HG02798 (cell line): ENCODE measurements around the gene MMP20.

Experiments used
- ATAC-seq: cut with Tn5 transposase; IDR thresholded peaks from one replicate; pipeline ENCODE4 v1.9.1; 2021; ENCODE audit warnings: mild to moderate bottlenecking; ENCODE audit not compliant: unreplicated experiment, poor library complexity

MMP20 gene

GRCh38 chr11:102596578-102596977 is 28.6 kb downstream of the MMP20 start:
- no peak for ATAC-seq

- no peak for ATAC-seq
Observed at GRCh38 chr11:102592634-102593581, 32.2 kb downstream of the MMP20 start.

DNA sequence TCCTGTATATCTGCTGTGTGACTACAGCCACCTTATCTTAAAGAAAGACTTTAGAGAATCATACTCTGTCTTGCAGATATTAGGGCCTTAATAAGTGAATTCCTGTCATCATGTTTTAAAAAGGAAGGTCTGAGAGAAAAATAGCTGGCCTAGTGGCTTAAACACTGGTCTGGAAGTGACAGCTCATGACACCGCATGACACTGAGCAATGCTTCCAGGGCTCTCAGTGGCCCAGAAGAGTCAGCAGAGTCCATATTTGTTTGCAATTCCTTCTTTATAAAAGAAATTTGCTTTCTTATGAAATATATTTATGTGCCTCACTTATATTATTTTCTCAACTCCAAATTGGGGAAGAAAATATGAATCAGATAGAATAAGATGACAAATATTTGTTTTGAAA is 33.0 kb downstream of the MMP20 start:
- no peak for ATAC-seq

DNA sequence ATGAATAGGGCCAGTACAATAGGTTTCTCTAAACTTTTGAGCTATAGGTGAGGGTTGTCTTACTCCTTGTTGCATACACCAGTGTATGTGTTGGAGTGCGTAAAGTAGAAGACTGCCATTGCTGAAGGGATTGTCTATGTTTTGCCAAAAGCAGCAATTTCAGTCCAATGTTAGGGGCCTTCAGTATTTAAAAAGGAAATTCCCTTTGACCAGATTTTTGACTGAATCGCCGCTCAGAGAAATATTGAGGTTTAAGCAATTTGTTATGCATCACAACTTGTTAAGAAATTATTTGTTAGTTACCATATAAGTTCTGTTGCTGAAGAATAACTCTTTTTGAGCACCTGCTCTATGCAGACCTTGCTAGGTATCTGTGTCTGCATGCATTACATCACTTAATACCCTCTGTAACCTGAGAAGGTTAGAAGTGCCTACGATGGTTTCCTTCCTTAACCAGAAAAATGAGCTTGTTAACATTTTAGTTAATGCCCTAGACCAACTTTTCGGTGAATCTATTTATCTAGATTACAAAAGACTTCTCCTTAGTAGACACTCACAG is 33.9 kb downstream of the MMP20 start:
- ATAC-seq, result peak; percentile 28

DNA sequence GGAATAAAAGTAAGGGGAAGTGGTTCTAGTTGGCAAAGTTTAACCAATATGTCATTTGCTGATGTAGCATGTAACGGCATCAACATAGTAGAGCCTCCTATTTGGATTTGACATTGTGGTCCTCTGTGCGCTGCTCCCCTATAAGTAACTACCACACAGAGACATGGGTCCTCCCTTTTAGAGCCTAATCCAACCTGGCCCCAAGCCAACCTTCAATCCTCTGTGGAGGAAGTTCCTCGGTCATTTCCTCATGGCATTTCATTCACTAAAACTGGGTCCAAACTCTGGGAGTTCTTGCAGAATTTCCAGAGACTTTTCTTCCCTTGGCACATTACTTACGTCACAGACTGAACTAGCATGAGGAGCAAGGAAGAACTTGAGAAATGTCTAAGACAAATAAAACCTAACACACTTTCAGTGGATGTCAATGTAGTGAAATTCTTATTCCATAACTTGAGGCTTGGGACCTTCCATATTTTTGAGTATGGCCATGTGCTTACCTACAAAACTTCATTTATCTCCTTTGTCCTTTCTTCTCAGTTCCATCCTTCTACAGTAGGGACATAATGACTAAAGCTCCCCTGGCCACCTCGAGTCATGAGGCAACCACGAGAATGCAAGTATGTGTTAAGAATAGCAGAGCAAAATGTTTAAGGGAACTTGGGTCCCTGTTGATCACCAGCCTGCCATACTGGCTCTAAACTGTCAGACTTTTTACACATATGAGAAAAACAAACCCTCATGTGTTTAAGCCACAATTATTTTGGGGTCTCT is 34.7 kb downstream of the MMP20 start:
- ATAC-seq, result peak; percentile 32

DNA sequence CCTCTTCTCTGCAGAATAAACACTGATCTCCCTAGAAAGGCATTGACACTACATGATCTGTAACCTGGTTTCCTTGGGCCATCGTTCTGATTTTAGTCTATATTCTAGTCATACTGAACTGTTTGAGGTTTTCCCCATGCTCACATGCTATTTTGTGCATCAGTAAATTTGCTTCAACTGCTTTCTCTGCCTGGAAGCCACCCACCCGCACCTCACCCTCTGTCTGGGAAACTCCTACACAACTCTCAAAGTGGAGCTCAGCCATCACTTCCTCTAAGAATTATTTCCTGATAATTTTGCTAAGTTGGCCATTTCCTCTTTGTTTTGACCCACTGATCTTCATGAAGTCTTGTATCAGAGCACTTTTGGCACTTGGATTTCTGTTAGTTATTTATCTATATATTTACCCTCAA is 36.1 kb downstream of the MMP20 start:
- ATAC-seq, result peak; percentile 69

GRCh38 chr11:102587722-102588121 is 37.4 kb downstream of the MMP20 start:
- ATAC-seq, result no peak

DNA sequence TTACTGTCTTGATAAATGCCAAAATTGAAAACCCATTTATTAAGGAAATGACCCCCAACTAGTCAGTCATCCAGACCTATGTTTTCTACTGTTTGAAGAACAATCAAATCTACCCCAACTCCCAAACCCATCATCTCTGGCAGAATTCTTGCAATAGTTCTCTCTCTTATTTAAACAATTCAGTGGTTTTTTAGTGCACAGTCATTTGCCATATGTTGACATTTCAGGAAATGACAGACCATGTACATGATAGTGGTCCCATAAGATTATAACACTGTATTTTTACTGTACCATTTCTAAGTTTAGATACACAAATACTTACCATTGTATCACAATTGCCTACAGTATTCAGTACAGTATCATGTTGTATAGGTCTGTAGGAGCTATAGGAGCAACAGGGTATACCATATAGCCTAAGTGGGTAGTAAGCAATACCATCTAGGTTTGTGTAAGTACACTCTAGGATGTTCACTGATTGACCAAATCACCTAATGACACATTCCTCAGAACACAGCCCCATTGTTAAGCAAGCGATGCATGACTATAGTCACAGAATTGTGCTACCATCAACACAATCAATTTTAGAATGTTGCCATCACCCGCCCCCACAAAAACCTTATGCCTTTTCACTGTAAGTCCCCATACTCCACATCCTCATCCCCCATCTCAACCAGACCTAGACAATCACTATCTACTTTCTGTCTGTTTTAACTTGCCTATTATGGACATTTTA is 41.8 kb downstream of the MMP20 start:
- no peak for ATAC-seq

DNA sequence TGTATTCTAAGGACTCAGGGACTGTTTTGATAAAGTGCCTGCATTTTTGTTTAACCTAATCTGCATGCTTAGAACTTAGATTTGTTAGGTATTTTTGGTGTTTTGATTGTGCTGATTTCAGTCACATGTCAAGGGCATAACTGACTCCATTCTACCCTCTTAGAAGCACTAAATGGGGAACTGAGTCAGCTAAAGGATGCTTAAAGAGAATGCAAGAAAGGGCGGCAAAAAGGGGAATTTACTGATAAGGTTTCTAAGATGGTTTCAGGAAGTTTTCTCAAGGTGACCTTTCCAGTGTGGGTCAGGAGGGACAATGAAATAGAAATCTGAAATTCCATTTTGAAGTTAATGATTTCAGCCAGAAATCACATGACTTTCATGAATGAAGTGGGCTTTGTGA is 43.0 kb downstream of the MMP20 start:
- no peak for ATAC-seq

DNA sequence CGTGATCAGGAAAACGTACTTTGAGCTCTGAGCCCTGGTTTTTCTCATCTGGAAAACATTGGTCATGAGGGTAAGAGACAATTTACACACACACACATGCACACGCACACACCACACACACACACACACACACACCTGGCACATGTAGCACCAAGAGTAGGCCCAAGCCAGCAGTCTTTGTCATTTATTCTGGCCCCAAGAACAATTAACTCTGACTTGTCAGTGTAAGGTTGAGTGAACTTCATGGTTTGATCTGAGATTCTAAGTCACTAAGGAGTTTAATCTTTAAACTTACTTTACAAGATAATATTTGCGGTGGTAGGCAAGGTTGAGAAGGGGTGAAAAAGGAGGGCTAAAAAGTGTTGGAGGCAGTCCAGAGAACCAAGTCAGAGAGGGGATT is 44.1 kb downstream of the MMP20 start:
- ATAC-seq, result no peak

- ATAC-seq, result peak; percentile 67
Observed at GRCh38 chr11:102580185-102580951, 44.8 kb downstream of the MMP20 start.

DNA sequence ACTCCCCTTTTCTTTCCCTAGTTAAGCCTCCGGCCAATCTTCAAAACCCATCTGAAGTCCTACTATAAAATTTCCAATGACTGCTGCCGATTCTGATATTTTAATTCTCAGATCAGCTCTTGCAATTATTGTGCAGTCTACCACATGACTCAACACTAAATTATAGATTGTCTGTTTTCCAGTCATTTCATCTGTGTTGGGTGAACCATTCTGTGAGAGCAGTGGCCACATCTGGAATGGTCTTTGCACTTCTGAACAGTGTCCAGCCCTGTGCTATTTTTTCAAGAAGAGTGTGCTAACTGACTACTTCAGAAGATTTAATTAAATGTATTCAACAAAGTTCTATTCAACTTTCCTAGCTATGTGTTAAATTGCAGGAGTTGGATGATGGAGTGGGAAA is 47.4 kb downstream of the MMP20 start:
- no peak for ATAC-seq

GRCh38 chr11:102577182-102577581 is 48.0 kb downstream of the MMP20 start:
- ATAC-seq, result peak; percentile 43

DNA sequence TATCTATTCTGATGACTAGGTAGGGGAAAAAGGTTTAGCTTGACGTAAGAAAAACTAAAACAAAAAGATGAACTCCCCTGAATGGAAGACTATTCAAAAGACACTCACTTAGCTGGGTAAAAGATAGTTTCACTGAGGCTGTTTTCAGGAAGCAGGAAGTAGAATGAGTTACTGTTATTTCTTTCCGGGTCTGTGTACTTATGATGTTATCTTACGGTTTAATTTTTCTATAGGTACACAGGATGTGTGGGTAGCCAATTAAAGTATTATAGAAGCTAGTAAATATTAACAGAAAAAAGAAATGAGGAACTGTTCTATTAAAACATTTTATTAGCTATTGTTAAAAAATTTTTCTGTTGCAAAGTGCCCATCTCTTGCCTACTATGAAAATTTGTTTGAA is 48.8 kb downstream of the MMP20 start:
- ATAC-seq, result no peak

- no peak for ATAC-seq
Observed at GRCh38 chr11:102575012-102575411, 50.1 kb downstream of the MMP20 start.

DNA sequence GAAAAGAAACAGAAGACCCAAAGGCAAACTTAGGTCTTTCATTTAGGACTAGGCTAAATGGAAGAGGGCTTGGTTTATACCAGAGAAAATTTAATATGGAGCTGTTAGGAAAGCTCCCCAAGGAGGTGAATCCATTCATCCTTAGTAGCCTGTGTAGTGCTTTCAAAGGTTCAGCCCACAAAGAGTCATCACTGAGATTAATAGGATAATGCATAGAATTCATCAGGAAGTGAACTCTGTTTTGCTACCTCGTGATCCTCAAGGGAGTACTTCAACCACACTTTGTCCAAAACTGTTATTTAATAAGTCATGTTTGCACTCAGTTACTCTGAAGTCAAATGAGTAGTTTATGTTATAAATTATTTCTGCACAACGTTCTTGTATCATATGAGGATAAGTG is 51.3 kb downstream of the MMP20 start:
- no peak for ATAC-seq

DNA sequence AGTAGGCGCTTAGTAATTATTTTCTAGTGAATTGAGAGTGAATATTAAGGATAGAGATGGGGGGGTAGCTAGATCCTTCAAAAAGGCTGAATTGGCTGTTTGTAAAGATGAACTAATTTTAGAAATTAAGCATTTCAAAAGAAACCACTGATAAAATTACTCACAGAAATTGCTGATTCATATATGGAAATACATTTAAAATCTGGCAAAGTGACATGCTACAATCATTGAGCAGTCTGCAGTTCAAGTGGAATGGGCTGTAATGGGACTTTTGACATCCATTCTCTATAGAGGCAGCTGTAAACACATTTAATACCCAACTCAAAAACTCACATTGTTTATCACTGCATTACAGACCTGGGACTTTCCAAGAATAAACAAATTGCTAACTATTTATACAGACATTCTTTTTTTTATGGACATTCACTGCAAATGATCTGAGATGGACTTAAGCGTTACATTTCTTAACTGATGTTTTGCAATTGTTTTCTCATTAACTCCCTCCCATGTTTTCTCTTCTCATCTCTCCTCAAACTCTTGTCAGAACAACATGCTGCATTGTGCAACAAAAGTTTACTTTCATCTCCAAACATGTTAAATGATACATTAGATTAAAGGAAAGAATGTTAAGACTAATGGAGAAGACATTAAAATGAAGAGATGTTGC is 52.4 kb downstream of the MMP20 start:
- ATAC-seq, result no peak

GRCh38 chr11:102568851-102569250 is 56.3 kb downstream of the MMP20 start:
- ATAC-seq, result no peak

DNA sequence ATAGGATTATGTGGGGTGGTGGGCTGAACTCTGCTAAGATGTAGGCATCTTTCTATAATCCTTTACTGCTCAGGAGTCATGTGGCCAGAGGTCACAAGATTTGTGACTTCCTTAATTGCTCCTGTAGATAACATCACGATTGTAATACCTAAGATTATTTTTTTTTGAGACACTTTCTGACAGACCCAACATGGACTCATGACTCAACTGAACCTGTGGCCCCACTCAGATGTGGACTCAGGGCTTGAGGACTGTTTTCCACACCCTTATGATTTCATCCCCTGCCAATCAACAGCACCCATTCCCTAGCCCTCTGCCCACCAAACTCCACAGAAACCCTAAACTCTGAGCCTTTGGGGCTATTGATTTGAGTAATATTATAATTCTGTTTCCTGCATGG is 59.0 kb downstream of the MMP20 start:
- no peak for ATAC-seq
